SK-N-SH (cell line): ENCODE data around the gene PSMB9. TPM values are rescaled to one million over a fixed set of nuclear protein-coding genes. Genes with fewer than 3 reads are reported as not detected.

Experiments
- CTCF ChIA-PET: fragments of 300-600, 350-600 bp; formaldehyde crosslinking; extraction: SDS; loops from one replicate; lab custom pipeline; 2021; lab: Yijun Ruan, JAX
- POLR2A ChIA-PET: fragments of 350-600 bp; sonication (Branson Sonifier 250); formaldehyde crosslinking; extraction: SDS; loops from one replicate; lab custom pipeline; 2020; ENCODE audit warnings: antibody characterized with exemption, inconsistent platforms; lab: Yijun Ruan, JAX
- DNase-seq: peaks from one replicate; pipeline ENCODE4 v3.0.0; 2012
- H2AFZ ChIP-seq: fragments of 200-600 bp; sonication (generic); 2 replicates; pipeline ENCODE4 v1.8.1; 2016; ENCODE audit warnings: antibody characterized with exemption, mild to moderate bottlenecking, low read depth
- H3F3A ChIP-seq: fragments of 200-600 bp; sonication (generic); replicated peaks from 2 replicates; pipeline ENCODE3; 2016; ENCODE audit warnings: antibody characterized with exemption, mild to moderate bottlenecking; ENCODE audit not compliant: insufficient read depth
- H3K27ac ChIP-seq, 2 experiments: fragments of 200-500 bp in 1 of 2; fragments of 200-600 bp in 1 of 2; sonication (Bioruptor generic) in 1 of 2; sonication (generic), shearing (Covaris generic) in 1 of 2; 2 replicates each; pipeline versions ENCODE4 v1.5.1 to v1.6.1; 2014 to 2016; ENCODE audit warnings: low read depth in 2 of 2, inconsistent platforms in 1 of 2, low read length in 1 of 2, mild to moderate bottlenecking in 1 of 2, mixed read lengths in 1 of 2
- H3K27me3 ChIP-seq: fragments of 200-600 bp; sonication (generic), shearing (Covaris generic); 2 replicates; pipeline ENCODE4 v1.6.1; 2016; ENCODE audit warnings: mixed run types; ENCODE audit not compliant: insufficient read depth
- H3K36me3 ChIP-seq, 2 experiments: fragments of 200-500 bp in 1 of 2; fragments of 200-600 bp in 1 of 2; sonication (Bioruptor generic) in 1 of 2; sonication (generic) in 1 of 2; replicated peaks in 1 of 2; 2 replicates each; pipeline versions ENCODE3 to v1.5.1; 2014 to 2016; ENCODE audit warnings: low read length in 1 of 2, mild to moderate bottlenecking in 1 of 2; ENCODE audit not compliant: insufficient read depth in 2 of 2, control insufficient read depth in 1 of 2
- H3K4me1 ChIP-seq, 2 experiments: fragments of 200-500 bp in 1 of 2; fragments of 200-600 bp in 1 of 2; sonication (Bioruptor generic) in 1 of 2; sonication (generic), shearing (Covaris generic) in 1 of 2; 2 replicates each; pipeline versions ENCODE4 v1.5.1 to v1.6.1; 2014 to 2016; ENCODE audit warnings: low read depth in 1 of 2, low read length in 1 of 2, mixed run types in 1 of 2; ENCODE audit not compliant: insufficient read depth in 2 of 2, control insufficient read depth in 1 of 2
- H3K4me2 ChIP-seq: fragments of 200-600 bp; sonication (generic), shearing (Covaris generic); 2 replicates; pipeline ENCODE4 v1.6.1; 2017; ENCODE audit warnings: mixed run types
- H3K4me3 ChIP-seq, 2 experiments: fragments of 200-500 bp in 1 of 2; fragments of 200-600 bp in 1 of 2; sonication (Bioruptor generic) in 1 of 2; sonication (generic), shearing (Covaris generic) in 1 of 2; 2 replicates each; pipeline versions ENCODE4 v1.5.1 to v1.8.1; 2014 to 2016; ENCODE audit warnings: low read depth in 2 of 2, inconsistent platforms in 1 of 2, low read length in 1 of 2, mild to moderate bottlenecking in 1 of 2, mixed read lengths in 1 of 2, moderate library complexity in 1 of 2
- H3K79me2 ChIP-seq: fragments of 200-600 bp; sonication (generic); 2 replicates; pipeline ENCODE4 v1.8.1; 2017; ENCODE audit warnings: mild to moderate bottlenecking; ENCODE audit not compliant: insufficient read depth
- H3K9ac ChIP-seq: fragments of 200-600 bp; sonication (generic); 2 replicates; pipeline ENCODE4 v1.6.1; 2017; ENCODE audit warnings: mixed run types
- H3K9me2 ChIP-seq: fragments of 200-600 bp; sonication (generic); 2 replicates; pipeline ENCODE4 v1.6.1; 2017; ENCODE audit warnings: mixed run types
- H3K9me3 ChIP-seq: fragments of 200-600 bp; sonication (generic); 2 replicates; pipeline ENCODE4 v1.6.1; 2017; ENCODE audit warnings: mixed run types, mild to moderate bottlenecking, moderate library complexity
- H4K20me1 ChIP-seq: fragments of 200-600 bp; sonication (generic); 2 replicates; pipeline ENCODE4 v1.6.1; 2017; ENCODE audit warnings: mild to moderate bottlenecking, mixed run types; ENCODE audit not compliant: insufficient read depth
- CHD2 ChIP-seq: fragments of 150-350 bp; IDR thresholded peaks from 2 replicates; pipeline ENCODE4 v1.6.1; 2018; ENCODE audit warnings: low read length; ENCODE audit not compliant: partially characterized antibody
- CTCF ChIP-seq: fragments of 200-600 bp; sonication (generic); IDR thresholded peaks from 2 replicates; pipeline ENCODE4 v1.6.1; 2017; ENCODE audit warnings: antibody characterized with exemption, mild to moderate bottlenecking, moderate library complexity
- ELF1 ChIP-seq: IDR thresholded peaks from 2 replicates; pipeline ENCODE4 v1.4.0; 2012
- EZH2phosphoT487 ChIP-seq: fragments of 200-600 bp; sonication (generic); IDR thresholded peaks from 2 replicates; pipeline ENCODE4 v1.6.1; 2017; ENCODE audit warnings: low read depth, mixed run types, mild to moderate bottlenecking, antibody characterized with exemption, moderate library complexity, borderline replicate concordance
- FOXJ3 ChIP-seq: sonication (generic); formaldehyde crosslinking; IDR thresholded peaks from 2 replicates; pipeline ENCODE4 v1.5.1; 2020; ENCODE audit warnings: mild to moderate bottlenecking, missing genetic modification reagents
- GATA2 ChIP-seq: sonication (generic); formaldehyde crosslinking; IDR thresholded peaks from 2 replicates; pipeline ENCODE4 v1.5.0; 2020; ENCODE audit warnings: mild to moderate bottlenecking, missing genetic modification reagents
- IRF3 ChIP-seq: fragments of 150-350 bp; IDR thresholded peaks from 2 replicates; pipeline ENCODE4 v1.6.1; 2016; ENCODE audit warnings: mild to moderate bottlenecking, low read depth, low read length
- NFIC ChIP-seq: IDR thresholded peaks from 2 replicates; pipeline ENCODE4 v1.4.0; 2012; ENCODE audit warnings: borderline replicate concordance
- PBX3 ChIP-seq: IDR thresholded peaks from 2 replicates; pipeline ENCODE4; 2012
- RAD21 ChIP-seq: IDR thresholded peaks from 2 replicates; pipeline ENCODE4 v1.6.1; 2012; ENCODE audit warnings: mild to moderate bottlenecking, low read length
- SIN3A ChIP-seq: IDR thresholded peaks from 2 replicates; pipeline ENCODE4 v1.6.1; 2012; ENCODE audit warnings: low read depth, mild to moderate bottlenecking, low read length, moderate library complexity, borderline replicate concordance
- SMC3 ChIP-seq: IDR thresholded peaks from 2 replicates; pipeline ENCODE4 v1.6.1; 2012; ENCODE audit warnings: low read depth, low read length, improper control_type of control experiment
- USF1 ChIP-seq: IDR thresholded peaks from 2 replicates; pipeline ENCODE4 v1.4.0; 2012; ENCODE audit warnings: low read depth, borderline replicate concordance
- YY1 ChIP-seq: IDR thresholded peaks from 2 replicates; pipeline ENCODE4 v1.4.0; 2012; ENCODE audit warnings: low read depth, mild to moderate bottlenecking
- WGBS: methylation state at CpG from one replicate; pipeline ENCODE4 v1.1.6; 2017; ENCODE audit warnings: low lambda C conversion rate; 5-methylcytosine and 5-hydroxymethylcytosine counted together
- polyA plus RNA-seq, 3 experiments: library from polyadenylated mRNA; depleted of rRNA; stranded (reverse); fragments of >200 nt; gene quantifications; 2 replicates each; pipeline ENCODE4 v1.2.3, GENCODE V29; 2012

PSMB9 gene
- polyA plus RNA-seq, 1 of the 3 experiments (the other 2 are of a cell fraction) = 83.7 TPM

- TF ChIP-seq NFIC (no peak), USF1 (no peak), EZH2phosphoT487 (no peak), FOXJ3 (CRISPR knock-in tag) (no peak), SIN3A (no peak), GATA2 (CRISPR knock-in tag) (no peak), CHD2 (no peak), ELF1 (no peak), IRF3 (no peak)
Observed at GRCh38 chr6:32819729-32820128, 34.3 kb upstream of the PSMB9 start (continued).

GRCh38 chr6:32825966-32826365 is 28.0 kb upstream of the PSMB9 start:
- CTCF ChIA-PET = interaction anchor here (1.3 to 7.2 kb wide), 8 partner anchors 12 to 44 kb away, joined by 3 to 76 read pairs (median 4); partner anchors contain the start of genes PSMB9, TAP1 and TAP2
- H3K79me2 ChIP-seq = no peaks in the 10 kb centered on the region
- no peaks in the 10 kb centered on the region for H3K9me3 ChIP-seq
- H3K36me3 ChIP-seq = peaks cover 0 to 10% of the 10 kb centered on the region in 2 experiments
- WGBS = 42% methylated on average over 2 of the region's 2 CpGs
- no peak overlapping the region for H2AFZ ChIP-seq
- H3K9me2 ChIP-seq = no peaks in the 10 kb centered on the region
- no peaks in the 10 kb centered on the region for H4K20me1 ChIP-seq
- TF ChIP-seq PBX3 (no peak), CTCF (peak; percentile 46), SMC3 (peak; percentile 35), RAD21 (peak; percentile 61), YY1 (no peak)
- H3K4me3 ChIP-seq = no peak overlapping the region
- H3F3A ChIP-seq = no peaks in the 10 kb centered on the region
- no peak overlapping the region for H3K27ac ChIP-seq
- no peak for DNase-seq
- no peak overlapping the region for H3K4me2 ChIP-seq
- POLR2A ChIA-PET = interaction anchor here (0.6 kb wide), 1 partner anchor 1022 kb away, joined by 3 read pairs; no protein-coding TSS in a partner anchor
- no peak overlapping the region for H3K9ac ChIP-seq
- no peaks in the 10 kb centered on the region for H3K4me1 ChIP-seq
- no peaks in the 10 kb centered on the region; the same call in 1 of the 2 replicates for H3K27me3 ChIP-seq
